A673 (cell line): Measurements from ENCODE around the gene PRM3. TPM values are rescaled to one million over a fixed set of nuclear protein-coding genes. Genes with fewer than 3 reads are reported as not detected.

ENCODE experiments used
- BruUV-seq: library from RNA; stranded (reverse); fragments of 400-500 nt; replicated peaks from 2 replicates; lab custom pipeline; 2021; lab: Mats Ljungman, UMichigan
- CTCF ChIA-PET: fragments of 300-600 bp; sonication (Branson Sonifier 250); formaldehyde crosslinking; loops from one replicate; lab custom pipeline; 2022; ENCODE audit warnings: antibody characterized with exemption; lab: Charles Lee
- POLR2A ChIA-PET: fragments of 300-600 bp; sonication (Branson Sonifier 250); formaldehyde crosslinking; loops from one replicate; lab custom pipeline; 2022; ENCODE audit warnings: antibody characterized with exemption; ENCODE audit not compliant: low non-redundant PET; lab: Charles Lee
- DNase-seq: peaks from one replicate; pipeline ENCODE4 v3.0.0-alpha.2; 2015; ENCODE audit warnings: low spot score
- H3K27ac ChIP-seq: fragments of 200-600 bp; sonication (generic); 2 replicates; pipeline ENCODE4 v1.5.1; 2016; ENCODE audit warnings: mixed run types, low read depth, mild to moderate bottlenecking, mixed read lengths, antibody characterized with exemption, low read length; ENCODE audit not compliant: poor library complexity, severe bottlenecking
- H3K27me3 ChIP-seq: fragments of 200-600 bp; sonication (generic); replicated peaks from 2 replicates; pipeline ENCODE4 v1.6.1; 2017; ENCODE audit warnings: mixed run types, low read depth, mild to moderate bottlenecking, mixed read lengths, antibody characterized with exemption, low read length; ENCODE audit not compliant: insufficient read depth, poor library complexity
- H3K36me3 ChIP-seq: fragments of 200-600 bp; sonication (generic); 2 replicates; pipeline ENCODE4 v1.6.1; 2016; ENCODE audit warnings: mixed run types, mild to moderate bottlenecking, mixed read lengths, antibody characterized with exemption, low read length; ENCODE audit not compliant: insufficient read depth, poor library complexity, severe bottlenecking
- H3K4me1 ChIP-seq: fragments of 200-600 bp; sonication (generic); 2 replicates; pipeline ENCODE4 v1.6.1; 2017; ENCODE audit warnings: mixed run types, mild to moderate bottlenecking, mixed read lengths, antibody characterized with exemption, low read length; ENCODE audit not compliant: insufficient read depth, poor library complexity, severe bottlenecking
- H3K4me3 ChIP-seq: fragments of 200-600 bp; sonication (generic); 2 replicates; pipeline ENCODE4 v1.5.1; 2016; ENCODE audit warnings: low read depth, mixed run types, mild to moderate bottlenecking, mixed read lengths, low read length; ENCODE audit not compliant: poor library complexity, severe bottlenecking
- H3K9me3 ChIP-seq: fragments of 200-600 bp; sonication (generic); 2 replicates; pipeline ENCODE4 v1.6.1; 2016; ENCODE audit warnings: mixed run types, low read depth, mild to moderate bottlenecking, mixed read lengths, antibody characterized with exemption, low read length; ENCODE audit not compliant: poor library complexity, severe bottlenecking
- CTCF ChIP-seq: fragments of 300-800, 200-600 bp; sonication (generic); conservative IDR thresholded peaks from 2 replicates; pipeline ENCODE4 v1.5.1; 2017; ENCODE audit warnings: low read depth, mild to moderate bottlenecking, antibody characterized with exemption, low read length, moderate library complexity, mixed read lengths
- EZH2 ChIP-seq: fragments of 200-600 bp; sonication (generic); IDR thresholded peaks from 2 replicates; pipeline ENCODE4 v1.6.1; 2017; ENCODE audit warnings: borderline replicate concordance, low read depth, mild to moderate bottlenecking, mixed read lengths, antibody characterized with exemption, low read length; ENCODE audit not compliant: poor library complexity, severe bottlenecking
- intact Hi-C: fragments of 100-400 bp; cut with micrococcal nuclease; formaldehyde crosslinking; loops from one replicate; pipeline ENCODE4 v1.10.0; 2022; ENCODE audit not compliant: unreplicated experiment
- total RNA-seq: library from RNA; stranded (reverse); gene quantifications from 2 replicates; pipeline ENCODE4 v1.2.3, GENCODE V29; 2021

The PRM3 gene
- total RNA-seq, 1 experiment from 2014 or later, result not detected

DNA sequence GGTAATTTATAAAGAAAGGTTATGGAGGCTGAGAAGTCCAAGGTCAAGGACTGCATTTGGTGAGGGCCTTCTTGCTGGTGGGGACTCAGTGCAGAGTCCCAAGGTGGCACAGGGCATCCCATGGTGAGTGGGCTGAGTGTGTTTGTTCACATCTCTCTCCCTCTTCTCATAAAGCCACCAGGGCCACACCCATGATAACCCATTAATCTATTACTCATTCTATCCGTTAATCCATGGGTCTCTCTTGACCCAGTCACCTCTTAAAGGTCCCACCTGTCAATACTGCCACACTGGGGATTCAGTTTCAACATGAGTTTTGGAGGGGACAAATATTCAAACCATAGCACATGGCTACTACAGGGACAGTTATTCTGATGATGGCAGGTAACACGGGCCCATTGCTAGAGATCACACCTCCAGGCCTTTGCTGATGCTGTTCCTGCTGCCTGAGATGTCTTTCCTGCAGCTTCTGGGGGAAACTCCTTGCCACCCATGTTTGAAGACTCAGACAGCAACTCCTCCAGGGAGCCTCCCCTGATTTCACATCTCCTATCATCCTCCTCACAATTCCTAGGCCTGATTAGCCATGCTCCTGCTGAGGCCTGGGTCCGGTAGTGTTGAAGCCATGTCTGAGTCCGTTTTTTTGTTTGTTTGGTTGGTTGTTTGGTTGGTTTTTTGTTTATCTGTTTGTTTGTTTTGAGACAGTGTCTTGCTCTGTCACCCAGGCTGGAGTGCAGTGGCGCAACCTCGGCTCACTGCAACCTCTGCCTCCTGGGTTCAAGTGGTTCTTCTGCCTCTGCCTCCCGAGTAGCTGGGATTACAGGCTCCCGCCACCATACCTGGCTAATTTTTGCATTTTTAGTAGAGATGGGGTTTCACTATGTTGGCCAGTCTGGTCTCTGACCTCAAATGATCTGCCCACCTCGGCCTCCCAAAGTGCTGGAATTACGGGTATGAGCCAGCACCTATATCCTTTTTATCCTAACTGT, 33.5 kb downstream of the PRM3 start:
- DNase-seq, result no peak
- H3K27ac ChIP-seq, result no peak overlapping the region
- no peaks in the 10 kb centered on the region for H3K36me3 ChIP-seq
- intact Hi-C loops, result no loop called here
- TF ChIP-seq EZH2 (no peak), CTCF (no peak)
- no TSS peak for BruUV-seq
- ChIA-PET CTCF (no interaction called here), POLR2A (no interaction called here)
- no peaks in the 10 kb centered on the region for H3K4me1 ChIP-seq
- no peak overlapping the region for H3K4me3 ChIP-seq
- no peaks in the 10 kb centered on the region for H3K9me3 ChIP-seq
- H3K27me3 ChIP-seq, result no peaks in the 10 kb centered on the region

DNA sequence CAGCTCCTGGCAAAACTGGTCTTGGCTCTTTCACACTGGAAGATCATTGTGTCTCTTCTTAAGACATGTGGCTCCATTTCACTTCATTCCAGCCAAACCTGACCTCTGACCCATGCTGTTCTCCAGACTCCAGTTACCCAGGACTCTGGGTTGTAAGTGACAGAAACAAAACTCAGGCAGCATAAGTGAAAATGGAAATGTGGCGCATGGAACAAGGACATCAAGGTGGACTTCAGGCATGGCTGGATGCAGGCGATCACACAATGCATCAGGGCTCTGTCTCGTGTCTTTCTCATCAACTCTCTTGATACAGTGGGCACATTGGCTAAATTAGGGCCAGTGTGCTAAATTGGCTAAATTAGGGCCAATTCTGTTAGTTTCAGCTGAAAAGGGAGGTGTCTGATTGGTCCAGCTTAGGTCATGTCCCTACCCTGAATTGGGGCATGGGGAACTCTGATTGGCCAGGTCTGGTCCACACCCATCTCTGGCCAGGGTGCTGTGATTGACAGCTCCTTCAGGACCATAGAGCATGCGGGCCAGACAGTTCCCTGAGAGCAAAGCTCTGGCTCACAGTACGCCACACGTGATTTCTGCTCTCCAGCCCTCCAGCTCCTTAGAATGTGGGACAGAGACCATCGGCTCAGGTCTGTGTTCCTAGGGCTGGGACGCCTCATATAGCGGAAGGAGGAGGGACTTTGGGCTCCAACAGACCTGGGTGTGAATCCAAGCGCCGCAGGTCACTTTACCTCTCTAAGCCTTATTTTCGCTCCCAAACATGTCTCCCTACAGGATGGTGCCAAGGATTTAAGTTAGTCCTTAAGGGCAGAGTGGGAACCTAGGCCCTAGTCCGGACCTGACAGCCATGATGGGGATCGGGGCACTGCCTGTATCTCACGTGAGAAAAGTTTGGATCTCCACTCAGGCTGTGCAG, 34.9 kb downstream of the PRM3 start:
- BruUV-seq, result no TSS peak
- H3K27ac ChIP-seq, result no peak overlapping the region
- no peaks in the 10 kb centered on the region for H3K4me1 ChIP-seq
- ChIA-PET CTCF (no interaction called here), POLR2A (no interaction called here)
- no peak for TF ChIP-seq EZH2
- no peak for TF ChIP-seq CTCF
- no peaks in the 10 kb centered on the region for H3K36me3 ChIP-seq
- intact Hi-C loops, result no loop called here
- no peaks in the 10 kb centered on the region for H3K9me3 ChIP-seq
- no peaks in the 10 kb centered on the region for H3K27me3 ChIP-seq
- H3K4me3 ChIP-seq, result no peak overlapping the region
- no peak for DNase-seq

DNA sequence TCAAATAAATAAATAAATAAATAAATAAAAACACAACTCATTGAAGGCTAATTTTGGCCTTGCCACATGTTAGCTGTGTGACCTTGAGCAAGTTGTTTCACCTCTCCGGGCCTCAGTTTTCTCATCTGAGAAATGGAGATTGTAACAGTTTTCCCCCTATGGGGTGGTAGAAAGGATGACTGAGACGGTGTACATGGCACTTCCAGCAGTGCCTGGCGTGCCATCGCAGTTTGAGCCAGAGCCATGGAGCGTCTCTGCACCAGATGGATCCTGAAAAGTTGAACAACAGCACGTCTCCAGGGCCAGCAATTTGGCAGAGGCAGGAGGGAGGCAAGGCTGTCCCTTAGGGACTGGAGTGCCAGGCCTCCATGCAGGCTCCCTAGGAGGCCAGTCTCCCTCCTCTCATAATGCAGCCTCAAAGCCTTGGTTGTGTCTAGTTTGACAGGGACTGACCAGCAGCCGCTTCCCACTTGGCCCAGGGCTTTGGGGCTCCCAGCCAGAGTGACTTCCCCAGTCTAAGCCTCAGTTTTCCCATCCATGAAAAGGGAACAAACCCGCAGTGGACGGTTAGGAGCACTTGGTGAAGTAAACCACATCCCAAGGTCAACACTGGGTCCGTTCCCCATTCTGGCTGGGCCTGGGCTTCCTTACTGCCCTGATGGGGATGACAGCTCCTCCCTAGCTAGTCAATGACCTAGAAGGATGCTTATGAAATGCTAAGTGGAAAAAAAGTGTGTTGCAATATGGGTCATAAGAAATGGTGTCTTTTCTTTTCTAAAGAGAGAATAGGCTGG, 36.8 kb downstream of the PRM3 start:
- TF ChIP-seq EZH2, result no peak
- no peak for TF ChIP-seq CTCF
- DNase-seq, result no peak
- H3K4me3 ChIP-seq, result no peak overlapping the region
- H3K27me3 ChIP-seq, result no peaks in the 10 kb centered on the region
- no peak overlapping the region for H3K27ac ChIP-seq
- CTCF ChIA-PET, result no interaction called here
- H3K36me3 ChIP-seq, result no peaks in the 10 kb centered on the region
- H3K4me1 ChIP-seq, result no peaks in the 10 kb centered on the region
- H3K9me3 ChIP-seq, result no peaks in the 10 kb centered on the region
- POLR2A ChIA-PET, result no interaction called here
- no TSS peak for BruUV-seq
- intact Hi-C loops, result no loop called here
